ENCODE measurements around the gene COQ7. TPM values are rescaled to one million over a fixed set of nuclear protein-coding genes. Genes with fewer than 3 reads are reported as not detected.

The COQ7 gene
- total RNA-seq, 1 donor from 2014 or later, result 27.5 TPM

GRCh38 chr16:19106625-19107020 lies 39.2 kb downstream of the COQ7 start:
- DNase-seq (ENCODE audit: low spot score) (no peak), ATAC-seq (no peak)
- intact Hi-C loops (cut with DNase I), result no loop called here

DNA sequence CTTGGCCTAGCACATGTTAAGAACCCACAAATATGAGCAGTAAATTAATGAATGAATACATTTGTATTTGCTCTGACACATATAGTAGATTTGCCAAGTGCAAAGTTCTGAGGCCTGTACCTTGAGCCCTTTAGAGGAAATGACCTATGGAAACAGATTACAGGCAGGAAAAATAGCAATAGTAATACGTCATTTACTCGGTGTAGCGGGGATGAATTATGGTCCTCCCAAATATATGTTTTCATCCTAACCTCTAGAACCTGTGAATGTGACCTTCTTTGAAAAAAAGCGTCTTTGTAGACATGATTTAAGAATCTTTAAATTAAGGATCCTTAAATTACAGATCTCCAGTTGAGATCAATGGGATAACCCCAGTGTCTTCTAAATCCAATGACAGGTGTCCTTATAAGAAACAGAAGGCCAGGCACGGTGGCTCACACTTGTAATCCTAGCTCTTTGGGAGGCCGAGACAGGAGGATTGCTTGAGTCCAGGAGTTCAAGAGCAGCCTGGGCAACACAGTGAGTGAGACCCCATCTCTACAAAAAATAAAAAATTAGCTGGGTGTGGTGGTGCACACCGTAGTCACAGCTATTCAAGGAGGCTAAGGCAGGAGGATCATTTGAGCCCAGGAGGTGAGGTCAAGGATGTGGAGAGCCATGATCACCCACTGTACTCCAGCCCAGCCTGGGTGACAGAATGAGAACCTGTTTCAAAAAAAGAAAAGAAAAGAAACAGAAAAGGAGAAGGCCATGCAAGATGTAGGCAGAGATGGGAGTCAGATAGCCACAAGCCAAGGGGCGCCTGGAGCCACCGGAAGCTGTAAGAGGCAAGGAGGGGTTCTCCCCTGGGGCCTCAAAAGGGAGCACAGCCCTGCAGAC lies 41.2 kb downstream of the COQ7 start:
- intact Hi-C loops (cut with DNase I), result no loop called here
- ATAC-seq (no peak), DNase-seq (ENCODE audit: low spot score) (no peak)

DNA sequence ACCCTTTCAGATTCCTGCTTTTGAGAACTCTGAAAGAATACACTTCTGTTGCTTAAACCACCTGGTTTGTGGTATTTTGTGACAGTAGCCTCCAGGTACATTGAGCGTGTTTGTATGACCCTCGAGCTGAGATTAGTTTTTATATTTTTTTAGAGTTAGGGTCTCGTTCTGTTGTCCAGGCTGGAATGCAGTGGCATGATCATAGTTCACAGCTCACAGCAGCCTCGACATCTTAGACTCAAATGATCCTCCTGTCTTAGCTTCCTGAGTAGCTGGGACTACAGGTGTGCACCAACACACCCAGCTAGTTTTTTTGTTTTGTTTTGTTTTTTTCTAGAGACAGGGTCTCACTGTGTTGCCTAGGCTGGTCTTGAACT lies 41.9 kb downstream of the COQ7 start:
- ATAC-seq (no peak), DNase-seq (ENCODE audit: low spot score) (no peak)
- intact Hi-C loops (cut with DNase I), result no loop called here

DNA sequence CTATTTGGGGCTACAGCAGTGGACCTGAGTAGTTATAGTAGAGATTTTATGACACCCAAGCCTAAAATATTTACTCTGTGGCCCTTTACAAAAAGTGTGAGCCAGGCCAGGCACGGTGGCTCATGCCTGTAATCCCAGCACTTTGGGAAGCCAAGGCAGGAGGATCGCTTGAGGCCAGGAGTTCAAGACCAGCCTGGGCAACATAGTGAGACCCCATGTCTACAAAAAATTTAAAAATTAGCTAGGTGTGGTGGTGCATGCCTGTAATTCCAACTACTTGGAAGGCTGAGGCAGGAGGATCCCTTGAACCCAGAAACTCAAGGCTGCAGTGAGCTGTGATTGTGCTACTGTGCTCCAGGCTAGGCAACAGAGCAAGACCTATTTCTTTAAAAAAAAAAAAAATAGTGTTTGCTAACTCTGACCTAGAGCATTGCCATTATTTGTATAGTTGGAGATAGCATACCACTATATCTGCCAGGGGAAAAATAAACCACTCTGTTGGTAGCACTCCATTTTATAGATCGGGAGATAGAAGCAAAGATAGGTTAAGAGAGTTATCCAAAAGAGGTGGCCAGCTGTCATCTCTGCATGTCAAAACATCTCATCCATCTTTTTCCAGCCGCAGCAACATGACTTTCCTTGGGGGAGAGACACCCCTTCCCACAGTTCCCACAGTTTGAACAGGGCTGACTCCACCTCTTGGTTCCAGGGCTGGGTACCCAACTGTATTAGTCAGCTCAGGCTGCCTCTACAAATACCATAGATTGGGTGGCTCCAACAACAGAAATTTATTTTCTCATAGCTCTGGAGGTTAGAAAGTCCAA lies 43.3 kb downstream of the COQ7 start:
- ATAC-seq, result no peak
- intact Hi-C loops (cut with DNase I), result no loop called here
- no peak for DNase-seq (ENCODE audit: low spot score)

DNA sequence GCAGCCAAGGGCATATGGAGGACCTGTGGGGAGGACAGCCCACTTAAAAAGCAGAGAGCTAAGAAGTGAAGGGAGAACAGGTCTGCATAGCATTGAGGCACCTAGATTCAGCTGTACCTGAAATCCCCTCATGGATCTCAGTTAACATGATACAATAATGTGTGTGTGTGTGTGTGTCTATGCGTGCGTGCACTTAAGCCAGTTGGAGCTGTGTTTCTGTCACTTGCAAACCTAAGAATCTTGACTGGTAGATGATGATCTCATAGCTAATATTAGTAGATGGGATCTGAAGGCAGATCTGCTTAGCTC lies 44.6 kb downstream of the COQ7 start:
- ATAC-seq, result no peak
- intact Hi-C loops (cut with DNase I), result no loop called here
- no peak for DNase-seq (ENCODE audit: low spot score)

DNA sequence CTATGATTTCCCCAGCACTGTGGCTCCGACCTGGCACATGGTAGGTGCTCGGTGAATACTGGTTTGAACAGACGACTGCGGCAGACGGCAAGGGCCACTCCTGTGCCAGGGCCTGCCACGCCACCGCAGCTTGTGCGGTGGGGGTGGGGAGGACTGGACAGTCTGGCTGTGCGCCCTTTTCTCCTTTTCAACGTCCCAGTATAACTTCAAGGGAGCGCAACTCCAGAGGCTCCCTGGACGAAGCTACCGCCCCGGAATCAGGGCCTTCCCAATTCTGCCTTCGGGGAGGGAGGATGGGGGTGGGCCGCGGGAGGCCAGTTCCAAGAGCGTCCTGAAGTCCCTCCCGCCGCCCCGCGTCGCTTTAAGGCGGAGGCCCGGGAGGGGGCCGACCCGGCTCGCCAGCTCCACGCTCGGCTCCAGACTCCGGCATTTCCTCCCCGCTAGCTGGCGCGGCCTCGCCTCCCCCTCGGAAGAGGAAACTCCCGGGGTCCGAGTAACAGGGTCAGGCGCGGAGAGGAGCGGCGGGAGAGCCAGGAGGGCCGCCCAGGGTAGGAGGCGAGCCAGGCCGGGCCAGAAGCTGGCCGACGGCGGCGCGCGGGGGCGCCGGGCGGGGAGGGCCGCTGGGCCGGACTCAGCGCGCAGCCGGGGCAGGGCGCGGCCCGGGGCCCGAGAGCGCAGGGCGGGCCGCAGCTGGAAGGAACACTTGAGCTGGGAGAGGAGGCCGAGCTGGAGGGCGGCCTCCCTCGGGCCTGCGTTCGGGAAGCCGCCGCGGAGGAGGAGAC lies 46.4 kb downstream of the COQ7 start, which contains the start of gene ITPRIPL2:
TSS of gene ITPRIPL2 (plus strand) at position 388 of the 782 bp plus-strand sequence. CDS start 498 bp downstream, outside the sequence.
- peak; percentile 91 for DNase-seq (ENCODE audit: low spot score)
- intact Hi-C loops (cut with DNase I), result no loop called here
- peak; percentile 93 for ATAC-seq

DNA sequence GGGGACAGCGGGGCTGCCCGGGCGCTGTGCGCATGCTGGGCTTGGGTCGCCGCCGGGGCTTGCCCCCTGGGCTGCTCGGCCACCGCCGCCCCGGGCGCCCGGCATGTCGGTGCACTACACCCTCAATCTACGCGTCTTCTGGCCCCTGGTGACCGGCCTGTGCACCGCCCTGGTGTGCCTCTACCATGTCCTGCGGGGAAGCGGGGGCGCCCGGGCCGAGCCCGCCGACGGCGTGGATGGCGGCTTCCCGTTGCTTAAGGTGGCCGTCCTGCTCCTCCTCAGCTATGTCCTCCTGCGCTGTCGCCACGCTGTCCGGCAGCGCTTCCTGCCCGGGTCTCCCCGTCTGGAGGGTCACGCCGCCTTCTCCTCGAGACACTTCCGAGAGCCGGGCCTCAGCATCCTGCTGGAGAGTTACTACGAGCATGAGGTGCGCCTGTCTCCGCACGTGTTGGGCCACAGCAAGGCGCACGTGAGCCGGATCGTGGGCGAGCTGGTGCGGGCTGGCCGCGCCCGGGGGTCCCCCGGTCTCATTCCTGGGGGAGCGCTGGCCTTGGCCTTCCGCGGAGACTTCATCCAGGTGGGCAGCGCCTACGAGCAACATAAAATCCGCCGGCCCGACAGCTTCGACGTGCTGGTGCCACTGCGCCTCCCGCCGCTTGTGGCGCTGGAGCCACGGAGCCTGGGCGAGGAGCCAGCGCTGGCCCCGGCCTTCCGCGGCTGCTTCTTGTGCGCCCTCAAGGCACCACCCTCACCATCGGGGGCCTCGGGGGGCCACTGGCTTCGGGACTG lies 47.1 kb downstream of the COQ7 start:
- intact Hi-C loops (cut with DNase I), result no loop called here
- DNase-seq (ENCODE audit: low spot score), result peak; percentile 82
- ATAC-seq, result peak; percentile 49

- ATAC-seq (peak; percentile 3), DNase-seq (ENCODE audit: low spot score) (no peak)
- intact Hi-C loops (cut with DNase I), result no loop called here
Observed at GRCh38 chr16:19115148-19116021, 48.0 kb downstream of the COQ7 start.

GRCh38 chr16:19116711-19117449 lies 49.5 kb downstream of the COQ7 start:
- intact Hi-C loops (cut with DNase I), result no loop called here
- ATAC-seq (no peak), DNase-seq (ENCODE audit: low spot score) (no peak)

DNA sequence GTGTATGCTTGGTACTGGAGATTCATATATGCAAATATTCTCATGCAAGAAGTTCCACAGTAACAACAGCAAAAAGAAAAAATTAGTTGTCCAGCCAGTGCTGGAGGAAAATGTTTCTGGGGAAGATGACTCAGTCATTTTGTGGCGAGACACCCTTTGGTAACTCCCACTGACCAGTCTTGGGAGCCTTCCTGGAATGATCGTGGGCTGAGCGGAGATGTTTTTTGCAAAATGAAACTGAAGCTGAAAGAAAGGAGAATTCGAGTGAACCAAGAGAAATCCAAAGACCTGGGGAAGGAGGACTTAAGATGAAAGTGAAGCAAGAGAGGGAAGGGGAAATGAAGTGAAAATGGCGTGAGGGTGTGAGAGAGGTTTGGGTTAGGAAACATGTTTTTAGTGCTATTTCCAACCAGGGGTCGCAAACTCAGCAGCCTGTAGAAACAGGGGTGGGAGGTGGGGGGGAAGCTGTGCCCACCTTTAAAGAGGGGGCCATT lies 51.6 kb downstream of the COQ7 start:
- peak; percentile 79 for ATAC-seq
- intact Hi-C loops (cut with DNase I), result no loop called here
- DNase-seq (ENCODE audit: low spot score), result peak; percentile 72

DNA sequence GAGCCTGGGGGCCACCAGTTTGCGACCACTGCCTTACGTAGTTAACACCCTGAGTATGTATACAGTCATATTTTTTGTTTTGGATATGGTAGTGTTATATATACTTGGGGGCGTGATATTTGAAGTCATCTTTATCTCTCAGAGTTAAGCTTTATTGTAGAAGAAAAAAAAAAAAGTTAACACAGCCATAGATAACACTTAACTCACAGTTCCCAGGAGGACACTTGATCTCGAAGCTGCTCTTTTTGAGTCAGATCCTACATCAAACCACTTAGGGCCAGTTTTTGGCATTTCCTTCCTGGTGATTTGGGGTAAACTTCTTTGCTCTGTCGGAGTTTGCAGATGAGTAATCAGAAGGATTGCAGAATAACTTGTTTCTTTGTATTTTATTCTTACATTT lies 52.1 kb downstream of the COQ7 start:
- ATAC-seq (peak; percentile 35), DNase-seq (ENCODE audit: low spot score) (no peak)
- intact Hi-C loops (cut with DNase I), result no loop called here

- DNase-seq (ENCODE audit: low spot score) (no peak), ATAC-seq (no peak)
- intact Hi-C loops (cut with DNase I), result no loop called here
Observed at GRCh38 chr16:19123535-19124178, 56.2 kb downstream of the COQ7 start.

DNA sequence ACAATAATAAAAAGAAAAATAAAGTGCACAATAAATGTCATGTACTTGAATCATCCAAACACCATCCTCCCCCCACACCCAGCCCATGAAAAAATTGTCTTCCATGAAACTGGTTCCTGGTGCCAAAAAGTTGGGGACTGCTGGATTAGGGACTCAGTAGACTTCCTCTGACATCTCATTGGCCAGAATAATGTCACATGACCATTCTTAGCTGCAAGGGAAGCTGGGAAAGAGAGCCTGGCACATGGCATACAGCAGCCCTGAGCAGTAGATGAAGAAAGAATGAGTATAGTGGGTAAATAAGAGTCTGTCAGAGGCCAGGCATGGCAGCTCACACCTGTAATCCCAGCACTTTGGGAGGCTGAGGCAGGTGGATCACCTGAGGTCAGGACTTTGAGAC lies 58.9 kb downstream of the COQ7 start:
- DNase-seq (ENCODE audit: low spot score), result no peak
- no peak for ATAC-seq
- intact Hi-C loops (cut with DNase I), result no loop called here

- no peak for ATAC-seq
- intact Hi-C loops (cut with DNase I), result no loop called here
- DNase-seq (ENCODE audit: low spot score), result no peak
Observed at GRCh38 chr16:19127205-19127604, 59.8 kb downstream of the COQ7 start.

- intact Hi-C loops (cut with DNase I), result no loop called here
- no peak for ATAC-seq
- DNase-seq (ENCODE audit: low spot score), result no peak
Observed at GRCh38 chr16:19127674-19128131, 60.3 kb downstream of the COQ7 start.

DNA sequence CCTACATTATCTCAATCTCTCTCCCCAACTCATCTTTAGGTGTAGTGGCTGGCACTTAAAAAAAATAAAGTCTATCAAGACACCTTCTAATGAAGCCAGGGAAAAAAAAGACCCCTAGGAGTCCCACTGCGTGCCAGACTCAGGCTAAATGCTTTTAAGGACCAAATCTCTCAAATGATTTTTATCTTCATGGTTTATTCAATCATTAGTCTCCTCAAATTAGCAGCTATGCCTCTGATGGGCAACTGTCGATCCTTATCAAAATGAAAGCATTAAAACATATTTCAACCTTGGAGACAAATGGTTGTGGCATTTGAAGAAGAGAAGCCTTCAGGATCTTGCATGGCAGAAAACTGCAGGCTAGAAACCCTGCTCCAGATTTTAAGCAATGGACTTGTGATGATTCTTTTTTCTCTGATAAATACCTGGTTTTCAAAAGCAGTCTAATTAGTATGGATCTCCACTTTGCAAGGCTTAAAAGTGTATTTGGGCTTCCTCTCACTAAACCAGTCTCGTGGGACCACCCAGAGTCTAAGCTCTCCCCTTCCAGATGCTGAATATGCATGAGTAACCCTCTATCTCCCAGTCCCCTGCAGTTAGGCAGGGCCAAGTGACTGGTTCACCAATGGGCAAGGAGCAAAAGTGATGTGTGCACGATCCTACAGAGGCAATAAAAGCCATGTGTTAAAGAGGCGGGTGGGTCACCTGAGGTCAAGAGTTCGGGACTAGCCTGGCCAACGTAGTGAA lies 61.2 kb downstream of the COQ7 start:
- DNase-seq (ENCODE audit: low spot score), result no peak
- intact Hi-C loops (cut with DNase I), result no loop called here
- ATAC-seq, result no peak
